LoVo (cell line): ENCODE data around the gene MFAP4.

ENCODE experiments used
- DNase-seq: peaks from one replicate; pipeline ENCODE4 v3.0.0-alpha.2; 2016; ENCODE audit warnings: low spot score

Gene MFAP4

GRCh38 chr17:19385521-19385983, 1.4 kb downstream of the MFAP4 start:
- no peak for DNase-seq

GRCh38 chr17:19384723-19385391, 2.1 kb downstream of the MFAP4 start:
- no peak for DNase-seq

GRCh38 chr17:19383681-19384470, 3.1 kb downstream of the MFAP4 start:
- DNase-seq, result no peak

- DNase-seq, result no peak
Observed at GRCh38 chr17:19382531-19383444, 4.2 kb downstream of the MFAP4 start.

- no peak for DNase-seq
Observed at GRCh38 chr17:19381741-19382444, 5.1 kb downstream of the MFAP4 start.

GRCh38 chr17:19381361-19381740, 5.6 kb downstream of the MFAP4 start:
- DNase-seq, result no peak

GRCh38 chr17:19380481-19381301, 6.3 kb downstream of the MFAP4 start:
- DNase-seq, result no peak

- DNase-seq, result no peak
Observed at GRCh38 chr17:19379361-19380065, 7.5 kb downstream of the MFAP4 start.

GRCh38 chr17:19378416-19379360, 8.3 kb downstream of the MFAP4 start, which contains the start of gene MAPK7:
Gene MAPK7 (plus strand): TSS chr17:19378498. CDS start chr17:19378901, 403 bp downstream.
- no peak for DNase-seq

- peak; percentile 99 for DNase-seq
Observed at GRCh38 chr17:19377602-19378415, 9.2 kb downstream of the MFAP4 start.

- peak; percentile 24 for DNase-seq
Observed at GRCh38 chr17:19376811-19377210, 10.2 kb downstream of the MFAP4 start.

GRCh38 chr17:19375732-19376131, 11.3 kb downstream of the MFAP4 start:
- no peak for DNase-seq

- DNase-seq, result no peak
Observed at GRCh38 chr17:19374136-19374535, 12.9 kb downstream of the MFAP4 start.

- DNase-seq, result no peak
Observed at GRCh38 chr17:19372866-19373504, 14.0 kb downstream of the MFAP4 start.

GRCh38 chr17:19372439-19372838, 14.6 kb downstream of the MFAP4 start:
- DNase-seq, result no peak

GRCh38 chr17:19372011-19372370, 15.0 kb downstream of the MFAP4 start:
- no peak for DNase-seq

GRCh38 chr17:19371259-19372010, 15.6 kb downstream of the MFAP4 start:
- DNase-seq, result no peak
